KMS-11 (cell line): ENCODE data around the gene MYO15B.

Experiments used
- H2AFZ ChIP-seq: fragments of 200-600 bp; sonication (generic); 2 replicates; pipeline ENCODE4 v1.6.1; 2016; ENCODE audit warnings: antibody characterized with exemption, mixed run types, low read depth
- H3K27ac ChIP-seq: fragments of 200-600 bp; sonication (generic); 2 replicates; pipeline ENCODE4 v1.6.1; 2016; ENCODE audit warnings: mild to moderate bottlenecking, mixed run types
- H3K27me3 ChIP-seq: fragments of 200-600 bp; sonication (generic); 2 replicates; pipeline ENCODE4 v1.6.1; 2017; ENCODE audit warnings: mild to moderate bottlenecking, low read depth, mixed run types, moderate library complexity; ENCODE audit not compliant: insufficient read depth
- H3K36me3 ChIP-seq: fragments of 200-600 bp; sonication (generic); 2 replicates; pipeline ENCODE4 v1.6.1; 2017; ENCODE audit warnings: mild to moderate bottlenecking, mixed run types; ENCODE audit not compliant: insufficient read depth
- H3K4me1 ChIP-seq: fragments of 200-600 bp; sonication (generic); 2 replicates; pipeline ENCODE4 v1.6.1; 2016; ENCODE audit warnings: mild to moderate bottlenecking, low read depth, mixed run types; ENCODE audit not compliant: poor library complexity, severe bottlenecking
- H3K4me2 ChIP-seq: fragments of 200-600 bp; sonication (generic); 2 replicates; pipeline ENCODE4 v1.7.0; 2016; ENCODE audit warnings: mild to moderate bottlenecking, mixed run types
- H3K4me3 ChIP-seq: fragments of 200-600 bp; sonication (generic); IDR thresholded peaks from 2 replicates; pipeline ENCODE4 v1.6.1; 2017; ENCODE audit warnings: low read depth, low read length, mixed read lengths; ENCODE audit not compliant: insufficient read depth
- H3K79me2 ChIP-seq: fragments of 200-600 bp; sonication (generic); 2 replicates; pipeline ENCODE4 v1.6.1; 2016; ENCODE audit warnings: low read depth, mixed run types; ENCODE audit not compliant: insufficient read depth
- H3K9ac ChIP-seq: fragments of 200-600 bp; sonication (generic); 2 replicates; pipeline ENCODE4 v1.6.1; 2016; ENCODE audit warnings: mild to moderate bottlenecking, mixed run types
- H4K20me1 ChIP-seq: fragments of 200-600 bp; sonication (generic); 2 replicates; pipeline ENCODE4 v1.6.1; 2016; ENCODE audit warnings: mild to moderate bottlenecking, mixed run types; ENCODE audit not compliant: insufficient read depth
- CTCF ChIP-seq: fragments of 200-600 bp; sonication (generic); conservative IDR thresholded peaks from 2 replicates; pipeline ENCODE4 v1.6.1; 2017; ENCODE audit warnings: low read depth, mild to moderate bottlenecking, antibody characterized with exemption, low read length, moderate library complexity, mixed read lengths

MYO15B gene

GRCh38 chr17:75605790-75606189, 18.2 kb downstream of the MYO15B start:
- Histone ChIP-seq H3K4me1 (no peaks in the 10 kb centered on the region), H3K4me3 (no peak overlapping the region), H4K20me1 (no peaks in the 10 kb centered on the region), H3K79me2 (no peaks in the 10 kb centered on the region), H3K27me3 (peaks cover 44% of the 10 kb centered on the region), H2AFZ (no peak overlapping the region), H3K4me2 (no peak overlapping the region), H3K27ac (no peak overlapping the region), H3K9ac (no peak overlapping the region), H3K36me3 (no peaks in the 10 kb centered on the region)
- TF ChIP-seq CTCF = no peak

GRCh38 chr17:75607086-75607485, 19.5 kb downstream of the MYO15B start:
- Histone ChIP-seq H3K79me2 (no peaks in the 10 kb centered on the region), H3K4me1 (no peaks in the 10 kb centered on the region), H4K20me1 (no peaks in the 10 kb centered on the region), H3K27ac (no peak overlapping the region), H3K9ac (no peak overlapping the region), H3K27me3 (peaks cover 57% of the 10 kb centered on the region), H2AFZ (no peak overlapping the region), H3K36me3 (no peaks in the 10 kb centered on the region), H3K4me3 (no peak overlapping the region), H3K4me2 (no peak overlapping the region)
- no peak for TF ChIP-seq CTCF

- no peak overlapping the region for H3K4me2 ChIP-seq
- peaks cover 76% of the 10 kb centered on the region for H3K27me3 ChIP-seq
- no peak overlapping the region for H3K4me3 ChIP-seq
- no peaks in the 10 kb centered on the region for H3K79me2 ChIP-seq
- no peak overlapping the region for H2AFZ ChIP-seq
- H3K27ac ChIP-seq = no peak overlapping the region
- no peak overlapping the region for H3K9ac ChIP-seq
- no peaks in the 10 kb centered on the region for H3K4me1 ChIP-seq
- TF ChIP-seq CTCF = no peak
- H3K36me3 ChIP-seq = no peaks in the 10 kb centered on the region
- no peaks in the 10 kb centered on the region for H4K20me1 ChIP-seq
Measured at GRCh38 chr17:75610103-75610984, 22.7 kb downstream of the MYO15B start.

GRCh38 chr17:75611851-75612429, 24.3 kb downstream of the MYO15B start:
- H2AFZ ChIP-seq = no peak overlapping the region
- no peaks in the 10 kb centered on the region for H3K36me3 ChIP-seq
- no peak for TF ChIP-seq CTCF
- H4K20me1 ChIP-seq = no peaks in the 10 kb centered on the region
- H3K4me3 ChIP-seq = no peak overlapping the region
- no peak overlapping the region for H3K4me2 ChIP-seq
- H3K27ac ChIP-seq = no peak overlapping the region
- H3K27me3 ChIP-seq = peaks cover 88% of the 10 kb centered on the region
- H3K4me1 ChIP-seq = no peaks in the 10 kb centered on the region
- H3K9ac ChIP-seq = no peak overlapping the region
- H3K79me2 ChIP-seq = no peaks in the 10 kb centered on the region
